ES-I3 (cell line): ENCODE data around the gene PCNT.
"Not testable (repeated sequence)": the region's sequence is repeated elsewhere in the genome, so short reads cannot be mapped to it uniquely, and the experiment has no call there.

ENCODE experiments used
- H3K36me3 ChIP-seq: 2 replicates; pipeline ENCODE4 v1.6.1; 2013; ENCODE audit warnings: mild to moderate bottlenecking, low read length, control low read depth, moderate library complexity; ENCODE audit not compliant: insufficient read depth
- H3K4me1 ChIP-seq: 2 replicates; pipeline ENCODE4 v1.6.1; 2013; ENCODE audit warnings: mild to moderate bottlenecking, control low read depth, low read length; ENCODE audit not compliant: insufficient read depth
- H3K9ac ChIP-seq: 2 replicates; pipeline ENCODE4 v1.6.1; 2013; ENCODE audit warnings: low read depth, mild to moderate bottlenecking, low read length, moderate library complexity
- H3K9me3 ChIP-seq: 2 replicates; pipeline ENCODE4 v1.6.1; 2013; ENCODE audit warnings: mild to moderate bottlenecking, low read length, moderate library complexity; ENCODE audit not compliant: control insufficient read depth, insufficient read depth

Gene PCNT

GRCh38 chr21:46437096-46437498 lies 113.1 kb downstream of the PCNT start:
- Histone ChIP-seq H3K36me3 (peaks cover 24% of the 10 kb centered on the region), H3K9ac (no peak overlapping the region), H3K4me1 (no peaks in the 10 kb centered on the region; the same call in 1 of the 2 replicates)

GRCh38 chr21:46437511-46437910 lies 113.6 kb downstream of the PCNT start:
- no peaks in the 10 kb centered on the region for H3K9me3 ChIP-seq
- no peaks in the 10 kb centered on the region; the same call in 1 of the 2 replicates for H3K4me1 ChIP-seq
- peaks cover 24% of the 10 kb centered on the region for H3K36me3 ChIP-seq
- H3K9ac ChIP-seq: no peak overlapping the region

More at GRCh38 chr21:46437096-46437498, 113.1 kb downstream of the PCNT start:
- H3K9me3 ChIP-seq: no peaks in the 10 kb centered on the region

- H3K36me3 ChIP-seq: peaks cover 24% of the 10 kb centered on the region
- peaks cover 2% of the 10 kb centered on the region; the same call in 1 of the 2 replicates for H3K4me1 ChIP-seq
- no peaks in the 10 kb centered on the region for H3K9me3 ChIP-seq
- H3K9ac ChIP-seq: no peak overlapping the region
Measured at GRCh38 chr21:46438241-46438640, 114.3 kb downstream of the PCNT start.

GRCh38 chr21:46439906-46440305 lies 116.0 kb downstream of the PCNT start:
- Histone ChIP-seq H3K9me3 (no peaks in the 10 kb centered on the region), H3K4me1 (peaks cover 6% of the 10 kb centered on the region; the same call in 1 of the 2 replicates), H3K36me3 (peaks cover 24% of the 10 kb centered on the region), H3K9ac (no peak overlapping the region)

- Histone ChIP-seq H3K9me3 (no peaks in the 10 kb centered on the region), H3K36me3 (peaks cover 21% of the 10 kb centered on the region), H3K9ac (no peak overlapping the region), H3K4me1 (peaks cover 6% of the 10 kb centered on the region; the same call in 1 of the 2 replicates)
Measured at GRCh38 chr21:46441331-46441730, 117.4 kb downstream of the PCNT start.

GRCh38 chr21:46441961-46442498 lies 118.1 kb downstream of the PCNT start:
- peaks cover 21% of the 10 kb centered on the region for H3K36me3 ChIP-seq
- 0 out of 2 replicates have a peak, but pooled peaks cover 6% of the 10 kb centered on the region for H3K4me1 ChIP-seq
- H3K9ac ChIP-seq: no peak overlapping the region
- H3K9me3 ChIP-seq: no peaks in the 10 kb centered on the region

- Histone ChIP-seq H3K9me3 (no peaks in the 10 kb centered on the region; the same call in 1 of the 2 replicates), H3K36me3 (peaks cover 19% of the 10 kb centered on the region), H3K9ac (no peak overlapping the region), H3K4me1 (0 out of 2 replicates have a peak, but pooled peaks cover 6% of the 10 kb centered on the region)
Measured at GRCh38 chr21:46442938-46443337, 119.0 kb downstream of the PCNT start.

- H3K9me3 ChIP-seq: no peaks in the 10 kb centered on the region; the same call in 1 of the 2 replicates
- H3K4me1 ChIP-seq: 0 out of 2 replicates have a peak, but pooled peaks cover 6% of the 10 kb centered on the region
- no peak overlapping the region for H3K9ac ChIP-seq
- peaks cover 14% of the 10 kb centered on the region for H3K36me3 ChIP-seq
Measured at GRCh38 chr21:46443910-46444309, 120.0 kb downstream of the PCNT start.

GRCh38 chr21:46448108-46448507 lies 124.2 kb downstream of the PCNT start:
- Histone ChIP-seq H3K36me3 (no peaks in the 10 kb centered on the region; the same call in none of the 2 replicates), H3K9me3 (no peaks in the 10 kb centered on the region; the same call in 1 of the 2 replicates), H3K9ac (no peak overlapping the region), H3K4me1 (0 out of 2 replicates have a peak, but pooled peaks cover 6% of the 10 kb centered on the region)

- not testable (repeated sequence) for H3K36me3 ChIP-seq, H3K9me3 ChIP-seq, H3K4me1 ChIP-seq, H3K9ac ChIP-seq
Measured at GRCh38 chr21:46448855-46449254, 124.9 kb downstream of the PCNT start.

- Histone ChIP-seq H3K36me3 (no peaks in the 10 kb centered on the region; the same call in 1 of the 2 replicates), H3K9ac (no peak overlapping the region), H3K4me1 (peaks cover 2% of the 10 kb centered on the region; the same call in 1 of the 2 replicates), H3K9me3 (no peaks in the 10 kb centered on the region; the same call in 1 of the 2 replicates)
Measured at GRCh38 chr21:46452710-46453109, 128.8 kb downstream of the PCNT start.

GRCh38 chr21:46454142-46454541 lies 130.2 kb downstream of the PCNT start:
- Histone ChIP-seq H3K36me3 (no peaks in the 10 kb centered on the region), H3K9ac (no peak overlapping the region), H3K4me1 (peaks cover 2% of the 10 kb centered on the region; the same call in 1 of the 2 replicates), H3K9me3 (no peaks in the 10 kb centered on the region; the same call in 1 of the 2 replicates)

GRCh38 chr21:46454634-46455390 lies 130.9 kb downstream of the PCNT start:
- H3K4me1 ChIP-seq: peaks cover 2% of the 10 kb centered on the region; the same call in 1 of the 2 replicates
- no peak overlapping the region for H3K9ac ChIP-seq
- no peaks in the 10 kb centered on the region for H3K9me3 ChIP-seq
- no peaks in the 10 kb centered on the region for H3K36me3 ChIP-seq

- no peak overlapping the region for H3K9ac ChIP-seq
- no peaks in the 10 kb centered on the region for H3K9me3 ChIP-seq
- H3K36me3 ChIP-seq: no peaks in the 10 kb centered on the region
- peaks cover 7% of the 10 kb centered on the region for H3K4me1 ChIP-seq
Measured at GRCh38 chr21:46455575-46456385, 131.8 kb downstream of the PCNT start.
